Right renal pelvis (tissue), 4 donors: ENCODE measurements around the gene R3HDM2. TPM values are rescaled to one million over a fixed set of nuclear protein-coding genes. Genes with fewer than 3 reads are reported as not detected.

ENCODE experiments used
- DNase-seq, 4 donors: peaks; one replicate each; pipeline ENCODE4 v3.0.0-alpha.2; 2013; ENCODE audit warnings: low read depth in 4 of 4, low spot score in 3 of 4, missing footprints in 1 of 4
- polyA plus RNA-seq, 4 donors: library from polyadenylated mRNA; unstranded; fragments of 120-200 nt; gene quantifications; one replicate each; pipeline ENCODE4 v1.2.1, GENCODE V29; 2013; ENCODE audit not compliant: insufficient read length in 4 of 4

R3HDM2 gene
- polyA plus RNA-seq, result 10 to 100 TPM; 59.0 to 88.3 (median 69.8) TPM

- peak; percentile 85 to 89 (median 88) for DNase-seq
These were observed at the start of gene R3HDM2 for GRCh38 chr12:57430931-57431566. TSS of gene R3HDM2 (minus strand) at chr12:57431043. CDS start at chr12:57310428, 120,615 bp downstream.

GRCh38 chr12:57479376-57480115 is 48.7 kb upstream of the R3HDM2 start, which contains the start of gene ARHGAP9:
TSS of gene ARHGAP9 (minus strand) at chr12:57479866. CDS start at chr12:57479406, 460 bp downstream.
- no peak for DNase-seq

GRCh38 chr12:57479043-57479375 is 48.2 kb upstream of the R3HDM2 start:
- DNase-seq, result no peak

DNA sequence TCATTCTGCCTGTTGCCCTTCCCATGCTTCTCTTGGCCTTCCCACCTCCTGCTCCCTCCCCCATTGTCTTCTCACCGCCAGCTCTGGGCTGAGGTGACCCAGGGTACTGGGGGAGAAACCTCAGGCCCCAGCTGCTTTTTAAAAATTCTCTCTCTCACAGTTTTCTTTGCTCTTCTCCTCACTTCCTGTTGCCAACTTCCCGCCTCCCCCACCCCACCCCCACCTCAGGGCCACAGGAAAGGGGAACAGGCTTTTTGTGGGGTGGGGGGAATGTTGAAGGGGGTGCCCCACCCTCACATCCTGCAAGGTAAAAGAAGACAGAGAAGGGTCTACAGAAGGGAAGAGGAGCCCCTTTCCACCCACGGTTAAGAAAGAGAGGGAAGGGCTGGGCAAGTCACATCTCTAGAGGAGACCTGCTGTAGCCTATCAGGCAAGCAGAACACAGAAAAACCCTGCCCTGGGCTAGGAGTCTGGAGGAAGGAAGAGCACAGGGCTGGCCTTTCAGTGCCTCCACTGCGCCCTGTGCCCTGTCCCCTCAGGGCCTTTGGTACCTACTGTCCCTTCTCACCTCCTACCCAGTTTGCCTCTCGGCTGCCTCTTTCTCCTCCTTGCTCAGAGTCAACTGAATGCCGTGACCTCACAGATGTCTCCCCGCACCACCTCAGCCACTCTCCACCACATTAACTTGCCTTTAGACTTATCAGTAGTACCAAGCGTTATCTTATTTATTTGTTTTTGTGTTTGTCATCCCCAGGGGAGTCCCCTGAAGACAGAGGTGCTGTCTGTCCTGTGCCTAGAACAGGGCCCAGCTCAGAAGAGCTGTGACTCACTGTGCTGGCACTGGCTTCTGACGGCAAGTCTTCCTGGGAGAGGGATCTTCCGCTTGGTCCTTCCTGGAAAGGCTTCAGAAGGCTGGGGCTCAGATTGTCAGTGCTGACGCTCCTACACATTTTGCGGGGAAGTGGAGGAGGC is 47.2 kb upstream of the R3HDM2 start:
- no peak for DNase-seq

DNA sequence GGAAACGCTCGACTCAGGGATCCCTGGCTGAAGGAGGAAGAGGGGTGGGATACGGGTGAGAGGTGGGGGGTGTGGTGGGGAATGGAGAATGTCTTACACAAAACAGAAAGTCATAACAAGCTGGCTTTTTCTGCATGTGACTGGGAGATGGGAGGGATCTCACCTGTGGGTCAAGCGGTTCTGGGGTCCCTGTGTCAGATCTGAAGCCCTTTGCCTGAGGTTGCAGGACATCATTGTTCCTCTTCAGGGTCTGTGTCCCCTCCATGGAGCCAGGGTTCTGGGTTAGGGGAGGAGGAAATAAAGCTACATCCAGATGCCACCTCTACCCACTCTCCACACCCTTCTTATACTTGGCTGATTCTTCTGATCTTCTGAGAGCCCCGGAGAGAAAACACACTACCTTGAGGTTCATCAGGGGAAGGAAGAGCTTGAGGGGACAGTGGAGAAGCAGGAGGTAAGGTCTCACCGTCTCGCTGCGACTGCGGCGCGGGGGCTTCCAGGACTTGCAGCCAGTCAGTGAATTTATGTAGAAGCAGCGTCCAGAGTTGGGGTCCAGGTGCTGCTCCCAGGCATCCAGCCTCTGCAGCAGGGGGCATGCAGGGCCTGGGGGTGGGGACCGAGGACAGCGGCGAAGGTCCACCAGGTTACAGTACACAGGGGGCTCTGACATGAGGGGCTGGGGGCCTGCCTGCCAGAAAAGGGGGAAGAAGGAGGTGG is 46.3 kb upstream of the R3HDM2 start:
- no peak for DNase-seq

- DNase-seq, result no peak
These were observed 45.5 kb upstream of the R3HDM2 start for GRCh38 chr12:57476162-57476992.

DNA sequence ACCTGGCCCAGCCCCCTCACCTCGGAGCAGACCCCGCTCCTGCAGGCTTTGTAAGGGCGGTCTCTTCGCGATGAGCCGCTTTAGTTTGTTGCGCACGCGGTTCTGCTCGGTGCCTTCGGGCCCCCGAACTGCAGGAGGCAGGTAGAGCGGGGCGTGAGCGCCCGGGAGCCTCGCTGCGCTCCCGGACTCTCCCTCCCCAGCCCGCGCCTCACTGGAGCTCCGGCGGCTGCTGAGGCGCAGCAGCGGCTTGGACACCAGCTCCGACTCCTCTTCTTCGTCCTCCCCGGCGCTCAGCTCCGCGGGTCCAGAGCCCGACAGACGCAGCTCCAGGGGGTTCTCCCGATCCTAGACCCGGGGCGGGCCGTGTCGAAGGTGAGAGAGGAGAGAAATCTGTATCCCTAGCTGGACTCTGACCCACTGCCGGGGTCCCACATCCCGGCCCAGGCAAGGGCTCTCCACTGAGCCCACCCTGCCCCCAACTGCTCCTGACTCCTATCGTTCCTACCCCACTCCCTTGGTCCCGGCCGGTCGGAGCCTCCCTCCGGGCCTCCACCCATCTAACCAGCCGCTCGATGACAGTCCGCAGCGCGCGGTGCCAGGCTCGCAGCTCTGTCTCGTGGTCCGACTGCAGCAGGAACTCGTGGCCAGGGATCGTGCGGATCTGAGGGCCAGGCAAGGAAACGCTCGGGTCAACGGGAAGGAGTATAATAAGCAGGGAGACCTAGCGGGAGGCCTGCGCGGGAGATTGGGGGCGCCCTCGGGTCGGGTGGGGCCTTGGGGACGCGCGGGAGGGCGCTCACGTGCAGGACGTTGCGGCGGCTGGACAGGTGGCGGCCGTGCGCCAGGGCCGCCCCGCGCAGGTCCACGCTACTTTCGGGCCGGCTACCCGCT is 44.7 kb upstream of the R3HDM2 start:
- no peak for DNase-seq

- DNase-seq, result no peak
These were observed 44.0 kb upstream of the R3HDM2 start for GRCh38 chr12:57474862-57475261.

- no peak for DNase-seq
These were observed 43.6 kb upstream of the R3HDM2 start for GRCh38 chr12:57474430-57474829.

GRCh38 chr12:57473886-57474285 is 43.0 kb upstream of the R3HDM2 start:
- DNase-seq, result no peak

DNA sequence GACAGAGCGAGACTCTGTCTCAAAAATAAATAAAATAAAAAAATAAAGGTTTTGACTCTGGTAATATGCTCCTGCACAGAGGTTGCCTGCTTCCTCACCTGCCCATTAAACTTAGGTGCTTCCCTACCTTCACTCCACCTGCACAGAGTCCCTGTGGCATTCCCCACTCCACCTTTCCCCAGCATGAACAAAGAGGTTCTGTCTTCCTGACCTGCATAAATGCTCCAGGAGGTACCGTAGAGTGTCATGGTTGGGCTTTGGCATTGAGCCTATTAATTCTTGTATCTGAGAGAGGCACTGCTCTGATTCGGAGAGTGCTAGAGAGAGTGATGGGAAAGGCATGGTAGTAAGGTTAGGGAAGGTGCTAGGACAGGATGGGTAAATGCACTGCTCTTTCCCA is 42.5 kb upstream of the R3HDM2 start:
- DNase-seq, result no peak

GRCh38 chr12:57472391-57472790 is 41.5 kb upstream of the R3HDM2 start:
- no peak for DNase-seq

GRCh38 chr12:57471661-57472060 is 40.8 kb upstream of the R3HDM2 start:
- DNase-seq, result no peak

GRCh38 chr12:57470970-57471656 is 40.3 kb upstream of the R3HDM2 start:
- DNase-seq, result no peak

DNA sequence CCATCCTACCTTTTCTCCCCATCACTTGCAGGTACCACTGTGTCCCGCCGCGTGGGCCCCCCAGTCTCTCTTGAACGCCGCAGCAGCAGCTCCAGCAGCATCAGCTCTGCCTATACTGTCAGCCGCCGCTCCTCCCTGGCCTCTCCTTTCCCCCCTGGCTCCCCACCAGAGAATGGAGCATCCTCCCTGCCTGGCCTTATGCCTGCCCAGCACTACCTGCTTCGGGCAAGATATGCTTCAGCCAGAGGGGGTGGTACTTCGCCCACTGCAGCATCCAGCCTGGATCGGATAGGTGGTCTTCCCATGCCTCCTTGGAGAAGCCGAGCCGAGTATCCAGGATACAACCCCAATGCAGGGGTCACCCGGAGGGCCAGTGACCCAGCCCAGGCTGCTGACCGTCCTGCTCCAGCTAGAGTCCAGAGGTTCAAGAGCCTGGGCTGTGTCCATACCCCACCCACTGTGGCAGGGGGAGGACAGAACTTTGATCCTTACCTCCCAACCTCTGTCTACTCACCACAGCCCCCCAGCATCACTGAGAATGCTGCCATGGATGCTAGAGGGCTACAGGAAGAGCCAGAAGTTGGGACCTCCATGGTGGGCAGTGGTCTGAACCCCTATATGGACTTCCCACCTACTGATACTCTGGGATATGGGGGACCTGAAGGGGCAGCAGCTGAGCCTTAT is 39.6 kb upstream of the R3HDM2 start:
- DNase-seq, result no peak

GRCh38 chr12:57469296-57470164 is 38.7 kb upstream of the R3HDM2 start:
- no peak for DNase-seq
